GM23338 (cell line): ENCODE measurements around the gene HTR4. TPM values are rescaled to one million over a fixed set of nuclear protein-coding genes. Genes with fewer than 3 reads are reported as not detected.

Experiments
- ATAC-seq: fragments of 200-7000 bp; cut with Tn5 transposase; 3 replicates; pipeline ENCODE4 v1.9.1; 2020
- DNase-seq: peaks from one replicate; pipeline ENCODE4 v3.0.0-alpha.2; 2015; ENCODE audit warnings: low spot score
- H2AFZ ChIP-seq: fragments of 200-600 bp; sonication (generic); 2 replicates; pipeline ENCODE4 v1.8.0; 2016; ENCODE audit warnings: antibody characterized with exemption, mild to moderate bottlenecking, moderate library complexity
- H3F3A ChIP-seq: fragments of 200-600 bp; sonication (generic); replicated peaks from 2 replicates; pipeline ENCODE4 v1.8.0; 2017; ENCODE audit warnings: antibody characterized with exemption, mixed run types, low read depth
- H3K27ac ChIP-seq: fragments of 200-600 bp; sonication (generic); 2 replicates; pipeline ENCODE4 v1.6.1; 2016; ENCODE audit warnings: low read depth
- H3K27me3 ChIP-seq: fragments of 200-600 bp; sonication (generic); 2 replicates; pipeline ENCODE4 v1.8.0; 2016; ENCODE audit warnings: mild to moderate bottlenecking, mixed run types, moderate library complexity; ENCODE audit not compliant: insufficient read depth
- H3K36me3 ChIP-seq: fragments of 200-600 bp; sonication (generic); 2 replicates; pipeline ENCODE4 v1.8.0; 2016; ENCODE audit warnings: mild to moderate bottlenecking; ENCODE audit not compliant: insufficient read depth
- H3K4me1 ChIP-seq: fragments of 200-600 bp; sonication (generic); 2 replicates; pipeline ENCODE4 v1.8.0; 2016; ENCODE audit warnings: mild to moderate bottlenecking, moderate library complexity; ENCODE audit not compliant: insufficient read depth
- H3K4me2 ChIP-seq: fragments of 200-600 bp; sonication (generic); 2 replicates; pipeline ENCODE4 v1.7.1; 2017; ENCODE audit warnings: mixed run types
- H3K4me3 ChIP-seq: fragments of 200-600 bp; sonication (generic); 2 replicates; pipeline ENCODE4 v1.6.1; 2016; ENCODE audit warnings: mixed run types
- H3K79me2 ChIP-seq: fragments of 200-600 bp; sonication (generic); replicated peaks from 2 replicates; pipeline ENCODE4 v1.8.0; 2017; ENCODE audit warnings: mild to moderate bottlenecking; ENCODE audit not compliant: insufficient read depth
- H3K9me2 ChIP-seq: fragments of 200-600 bp; sonication (generic); 2 replicates; pipeline ENCODE4 v1.8.0; 2017; ENCODE audit not compliant: insufficient read depth
- H4K20me1 ChIP-seq: fragments of 200-600 bp; sonication (generic); replicated peaks from 2 replicates; pipeline ENCODE4 v1.8.0; 2017; ENCODE audit warnings: mild to moderate bottlenecking; ENCODE audit not compliant: insufficient read depth
- H3K27ac Mint-ChIP-seq: 2 replicates; pipeline ENCODE4 v1.8.0; 2020; ENCODE audit warnings: inconsistent platforms, mild to moderate bottlenecking, moderate library complexity, mixed read lengths
- H3K27me3 Mint-ChIP-seq: 3 replicates; pipeline ENCODE4 v1.8.0; 2022; ENCODE audit warnings: low read depth, mild to moderate bottlenecking, moderate library complexity, mixed read lengths, inconsistent platforms; ENCODE audit not compliant: insufficient read depth, poor library complexity
- H3K36me3 Mint-ChIP-seq: 3 replicates; pipeline ENCODE4 v1.8.0; 2021; ENCODE audit warnings: low read depth, mild to moderate bottlenecking, inconsistent platforms, moderate library complexity, mixed read lengths
- H3K4me1 Mint-ChIP-seq: 3 replicates; pipeline ENCODE4 v1.8.0; 2020; ENCODE audit warnings: mild to moderate bottlenecking, inconsistent platforms, mixed read lengths
- H3K4me3 Mint-ChIP-seq: 3 replicates; pipeline ENCODE4 v1.8.0; 2021; ENCODE audit warnings: moderate library complexity, mild to moderate bottlenecking, inconsistent platforms, mixed read lengths
- H3K9me3 Mint-ChIP-seq: 3 replicates; pipeline ENCODE4 v1.8.0; 2020; ENCODE audit warnings: moderate library complexity, mild to moderate bottlenecking, inconsistent platforms, mixed read lengths
- CTCF ChIP-seq, 2 experiments: fragments of 200-600 bp in 1 of 2; sonication (generic) in 1 of 2; conservative IDR thresholded peaks; 2 replicates each; pipeline versions ENCODE4 v1.5.1 to v1.6.1; 2016 to 2017; ENCODE audit warnings: antibody characterized with exemption in 2 of 2, low read depth in 2 of 2, mild to moderate bottlenecking in 2 of 2, moderate library complexity in 1 of 2
- NANOG ChIP-seq: IDR thresholded peaks from 2 replicates; pipeline ENCODE4 v1.6.1; 2016; ENCODE audit warnings: antibody characterized with exemption, borderline replicate concordance
- REST ChIP-seq: IDR thresholded peaks from one replicate; pipeline ENCODE4 v1.6.1; 2018; ENCODE audit warnings: antibody characterized with exemption; ENCODE audit not compliant: unreplicated experiment
- STAT1 ChIP-seq: IDR thresholded peaks from one replicate; pipeline ENCODE4 v1.6.1; 2016; ENCODE audit warnings: antibody characterized with exemption; ENCODE audit not compliant: unreplicated experiment
- ZNF114 ChIP-seq: fragments of 250-450 bp; sonication (Bioruptor Pico); IDR thresholded peaks from 2 replicates; pipeline ENCODE4 v1.5.0; 2020; ENCODE audit warnings: mild to moderate bottlenecking, moderate library complexity
- polyA plus RNA-seq: library from polyadenylated mRNA; unstranded; fragments of >200 nt; fragmentation: Nextera tagmentation; extraction: Ambion mirVana; gene quantifications from 2 replicates; pipeline ENCODE4 v1.2.1, GENCODE V29; 2016
- total RNA-seq: library from RNA; depleted of rRNA; stranded (reverse); fragments of >200 nt; shearing (Covaris generic); gene quantifications from 2 replicates; pipeline ENCODE4 v1.2.3, GENCODE V29; 2014

HTR4 gene
- total and polyA plus RNA-seq, 2 experiments from 2014 or later: 0.10 TPM; not detected in 1

GRCh38 chr5:148565148-148565547 lies 89.2 kb downstream of the HTR4 start:
- no peak overlapping the region for H2AFZ ChIP-seq
- no peak overlapping the region for H3K4me3 Mint-ChIP-seq

More at GRCh38 chr5:148565148-148565547, 89.2 kb downstream of the HTR4 start:
- H3K79me2 ChIP-seq: no peaks in the 10 kb centered on the region
- no peaks in the 10 kb centered on the region for H3F3A ChIP-seq
- H3K36me3 Mint-ChIP-seq: no peaks in the 10 kb centered on the region
- no peak for TF ChIP-seq ZNF114 (CRISPR knock-in tag)
- TF ChIP-seq NANOG: no peak
- TF ChIP-seq STAT1: no peak
- no peak for TF ChIP-seq REST
- no peak for TF ChIP-seq CTCF (conservative IDR thresholded peaks at IDR 0.05; ENCODE audit: low read depth in 2 of 2)
- H3K27ac Mint-ChIP-seq: no peak overlapping the region
- ATAC-seq: no peak
- H4K20me1 ChIP-seq: no peaks in the 10 kb centered on the region
- H3K4me1 ChIP-seq: no peaks in the 10 kb centered on the region
- H3K4me3 ChIP-seq: no peak overlapping the region
- 0 out of 2 replicates have a peak, but pooled peaks cover 10% of the 10 kb centered on the region for H3K9me2 ChIP-seq
- no peaks in the 10 kb centered on the region for H3K9me3 Mint-ChIP-seq
- H3K27ac ChIP-seq: no peak overlapping the region
- no peaks in the 10 kb centered on the region for H3K27me3 Mint-ChIP-seq
- DNase-seq: no peak
- no peaks in the 10 kb centered on the region for H3K27me3 ChIP-seq
- no peak overlapping the region for H3K4me2 ChIP-seq
- no peaks in the 10 kb centered on the region for H3K4me1 Mint-ChIP-seq
- no peaks in the 10 kb centered on the region for H3K36me3 ChIP-seq
